Transverse colon (tissue), 3 donors: ENCODE results near the gene SYNJ1.

ENCODE experiments used
- CTCF ChIP-seq, 5 experiments: fragments of 200-600 bp in 3 of 5; fragments of 450-650 bp in 2 of 5; sonication (generic) in 3 of 5; IDR thresholded peaks; 1 replicate in 2 of 5; 2 replicates in 3 of 5; pipeline ENCODE4 v1.5.1; 2016 to 2017; ENCODE audit warnings: antibody characterized with exemption in 5 of 5, inconsistent platforms in 3 of 5, mild to moderate bottlenecking in 2 of 5, moderate library complexity in 1 of 5
- EP300 ChIP-seq: sonication (generic); formaldehyde crosslinking; IDR thresholded peaks from one replicate; pipeline ENCODE4 v1.6.1; 2017; ENCODE audit warnings: antibody characterized with exemption, low read depth
- POLR2A ChIP-seq: fragments of 450-650 bp; IDR thresholded peaks from one replicate; pipeline ENCODE4 v1.6.1; 2016; ENCODE audit warnings: antibody characterized with exemption, mild to moderate bottlenecking, moderate library complexity

GRCh38 chr21:32772281-32773047 lies 44.7 kb upstream of the SYNJ1 start:
- no peak for TF ChIP-seq EP300
- peak; percentile 5 for TF ChIP-seq POLR2A
- TF ChIP-seq CTCF (IDR thresholded peaks at IDR 0.05) = no peak
